Islet precursor cell (in vitro differentiated cells): ENCODE data around the gene TMEM151A.
"Not testable (repeated sequence)": the region's sequence is repeated elsewhere in the genome, so short reads cannot be mapped to it uniquely, and the experiment has no call there.

ENCODE experiments used
- DNase-seq: peaks from one replicate; pipeline ENCODE4 v3.0.0-alpha.2; 2018

Gene TMEM151A

GRCh38 chr11:66291706-66292542 is at the start of gene TMEM151A:
Gene TMEM151A (plus strand): TSS chr11:66291894. CDS start chr11:66292014, 120 bp downstream.
- DNase-seq: no peak

GRCh38 chr11:66242095-66242765 is 49.5 kb upstream of the TMEM151A start:
- DNase-seq: no peak

GRCh38 chr11:66243782-66244535 is 47.7 kb upstream of the TMEM151A start:
- no peak for DNase-seq

- no peak for DNase-seq
Observed at GRCh38 chr11:66247295-66247694, 44.4 kb upstream of the TMEM151A start.

- DNase-seq: no peak
Observed at GRCh38 chr11:66247801-66248200, 43.9 kb upstream of the TMEM151A start.

GRCh38 chr11:66248903-66249302 is 42.8 kb upstream of the TMEM151A start:
- DNase-seq: no peak

- no peak for DNase-seq
Observed at GRCh38 chr11:66251809-66252208, 39.9 kb upstream of the TMEM151A start.

GRCh38 chr11:66253081-66253480 is 38.6 kb upstream of the TMEM151A start:
- not testable (repeated sequence) for DNase-seq

GRCh38 chr11:66258473-66258893 is 33.2 kb upstream of the TMEM151A start:
- no peak for DNase-seq

GRCh38 chr11:66259225-66259624 is 32.5 kb upstream of the TMEM151A start:
- DNase-seq: no peak

- DNase-seq: no peak
Observed at GRCh38 chr11:66259956-66260355, 31.7 kb upstream of the TMEM151A start.

GRCh38 chr11:66261578-66261977 is 30.1 kb upstream of the TMEM151A start:
- no peak for DNase-seq

- DNase-seq: no peak
Observed at GRCh38 chr11:66262191-66262590, 29.5 kb upstream of the TMEM151A start.

GRCh38 chr11:66262696-66263095 is 29.0 kb upstream of the TMEM151A start:
- DNase-seq: no peak

GRCh38 chr11:66263231-66263630 is 28.5 kb upstream of the TMEM151A start:
- DNase-seq: no peak

- no peak for DNase-seq
Observed at GRCh38 chr11:66263785-66264184, 27.9 kb upstream of the TMEM151A start.

- no peak for DNase-seq
Observed at GRCh38 chr11:66264383-66264782, 27.3 kb upstream of the TMEM151A start.

GRCh38 chr11:66264914-66265313 is 26.8 kb upstream of the TMEM151A start:
- DNase-seq: no peak

GRCh38 chr11:66265531-66266377 is 25.9 kb upstream of the TMEM151A start:
- DNase-seq: no peak

GRCh38 chr11:66266378-66267038 is 25.2 kb upstream of the TMEM151A start:
- no peak for DNase-seq

GRCh38 chr11:66267039-66267378 is 24.7 kb upstream of the TMEM151A start:
- DNase-seq: no peak
